ENCODE measurements around the gene ZNF407.
A peak's percentile ranks its signal among the peaks of the same experiment; 100 is the strongest.

The ZNF407 gene

DNA sequence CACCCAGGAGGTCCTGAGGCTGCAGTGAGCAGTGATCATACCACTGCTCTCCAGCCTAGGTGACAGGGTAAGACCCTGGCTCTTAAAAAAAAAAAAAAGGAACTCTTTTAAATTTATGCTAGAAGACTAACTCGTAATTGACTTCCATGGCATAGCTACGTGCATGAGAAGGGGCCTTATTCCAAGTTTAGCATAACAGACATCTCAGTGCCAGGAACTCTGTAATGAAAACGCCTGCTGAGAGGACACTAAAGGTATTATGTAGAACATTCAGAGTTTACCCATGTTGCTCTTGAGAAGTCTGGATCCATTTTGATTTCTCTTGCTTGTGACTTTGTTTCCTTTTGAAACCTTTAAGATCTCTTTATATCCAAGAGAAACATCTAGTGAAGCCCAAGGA is 276.0 kb downstream of the ZNF407 start:
- no peak for DNase-seq

DNA sequence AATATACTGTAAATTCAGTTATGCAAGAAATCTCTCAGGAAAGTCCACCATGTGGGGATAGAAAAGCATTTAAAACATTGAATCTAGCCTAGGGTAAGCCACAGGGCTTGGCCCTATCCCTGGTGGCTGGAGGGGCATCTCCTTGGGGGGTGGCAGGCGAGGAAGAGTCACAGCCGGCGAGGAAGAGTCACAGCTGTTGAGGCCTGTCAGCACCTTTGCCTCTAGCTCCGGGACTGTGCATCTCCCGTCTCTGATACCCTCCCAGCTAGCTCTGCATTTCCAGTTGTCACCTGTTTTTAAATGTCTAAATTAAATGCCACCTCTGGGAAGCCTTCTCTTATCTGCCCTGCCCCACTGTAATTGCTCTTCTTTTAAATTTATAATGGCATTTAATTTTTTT is 276.7 kb downstream of the ZNF407 start:
- no peak for DNase-seq

GRCh38 chr18:74876630-74877243 is 279.1 kb downstream of the ZNF407 start:
- DNase-seq, result no peak

GRCh38 chr18:74878267-74878666 is 280.6 kb downstream of the ZNF407 start:
- DNase-seq, result no peak

DNA sequence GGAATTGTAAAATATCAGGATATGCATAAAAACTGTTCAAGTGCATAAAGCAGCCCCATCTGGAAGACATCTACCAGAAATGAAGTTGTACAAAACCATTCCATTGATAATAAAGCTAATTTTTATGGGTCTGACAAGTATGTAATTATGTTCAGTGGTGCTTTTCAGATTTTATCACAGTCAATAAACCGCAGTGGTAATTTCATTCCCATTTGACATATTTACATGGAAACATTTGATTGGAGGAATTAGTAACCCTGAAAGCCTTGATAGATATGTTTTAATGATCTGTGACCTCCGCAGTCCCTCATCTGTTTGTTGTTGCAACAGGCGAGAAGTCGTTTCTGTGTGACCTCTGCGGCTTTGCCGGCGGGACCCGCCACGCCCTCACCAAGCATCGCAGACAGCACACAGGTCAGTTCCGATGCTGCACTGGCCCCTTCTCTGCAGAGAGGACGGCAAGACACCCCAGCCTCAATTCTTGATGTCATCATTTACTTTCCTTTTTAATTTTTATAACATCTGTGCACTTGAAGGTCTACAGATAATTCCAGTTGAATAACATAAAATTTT is 283.1 kb downstream of the ZNF407 start:
- no peak for DNase-seq

- no peak for DNase-seq
Observed at GRCh38 chr18:74892066-74892627, 294.5 kb downstream of the ZNF407 start.

DNA sequence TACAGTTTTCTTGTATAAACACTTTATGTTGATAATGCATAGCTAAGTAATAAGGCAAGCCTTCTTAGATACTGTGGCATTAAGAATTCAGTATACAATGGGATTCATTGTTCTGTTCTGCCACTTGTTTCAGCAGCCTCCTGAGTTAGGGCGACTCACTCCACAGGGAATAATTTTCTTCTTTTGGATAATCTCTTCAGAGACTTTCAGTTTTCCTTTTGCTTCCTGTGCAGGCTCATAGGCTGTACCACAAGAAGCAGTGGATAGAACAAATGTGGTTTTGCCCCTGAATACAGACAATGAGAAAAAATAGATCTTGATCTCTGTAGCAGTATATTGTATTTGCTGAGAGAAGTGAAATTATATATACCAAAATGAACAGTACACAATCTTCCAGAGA is 298.0 kb downstream of the ZNF407 start:
- peak in 1 of 51 donors; percentile 10 for DNase-seq

DNA sequence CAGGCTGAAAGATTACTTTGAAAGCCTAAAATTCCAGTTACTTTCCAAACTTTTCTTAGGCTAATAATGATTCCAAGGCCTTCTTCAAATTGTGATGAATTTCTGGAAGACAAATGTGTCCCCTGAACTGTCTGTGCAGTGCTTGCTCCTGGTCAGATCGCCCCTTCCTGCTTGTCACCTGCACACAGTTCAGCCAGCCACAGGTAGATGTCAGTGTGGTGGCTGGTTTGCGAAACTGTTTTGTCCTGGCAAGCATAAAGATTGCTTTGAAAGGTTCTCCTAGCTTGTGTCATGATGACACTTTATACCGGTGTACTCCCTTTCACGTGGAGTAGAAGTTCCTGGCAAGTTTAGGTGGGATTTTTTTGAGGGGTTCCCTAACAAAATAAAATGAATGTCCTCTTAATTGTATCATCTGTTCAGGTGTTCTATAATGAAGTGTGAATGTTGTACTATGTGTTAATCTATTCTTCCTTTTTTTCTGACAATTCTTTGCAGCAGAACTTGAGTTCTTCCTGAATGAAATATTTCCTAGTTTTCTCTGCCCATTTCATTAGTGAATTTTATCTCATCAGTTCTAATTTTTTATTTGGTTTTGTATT is 298.8 kb downstream of the ZNF407 start:
- DNase-seq, result peak in 19 of 51 donors; percentile 2 to 46 (median 17)

GRCh38 chr18:74897971-74898657 is 300.4 kb downstream of the ZNF407 start:
- no peak for DNase-seq

DNA sequence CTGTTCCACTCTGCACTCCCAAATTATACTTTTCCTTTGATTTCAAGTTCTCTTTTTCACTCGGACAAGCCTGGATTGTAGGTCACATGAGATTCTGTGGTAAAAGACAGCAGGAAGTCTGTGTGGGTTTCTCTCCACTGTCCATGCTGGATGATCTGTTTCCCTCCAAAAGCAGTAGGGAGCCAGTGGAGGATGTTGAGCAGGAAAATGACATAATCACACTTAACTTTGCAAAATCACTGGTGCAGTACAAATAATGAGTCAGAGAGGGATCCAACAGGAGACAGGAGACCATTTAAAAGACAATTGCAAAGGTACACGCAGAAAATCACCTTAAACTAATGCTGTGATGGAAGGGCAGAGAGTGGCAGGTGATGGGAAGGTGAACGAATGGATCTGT is 301.3 kb downstream of the ZNF407 start:
- DNase-seq, result no peak

DNA sequence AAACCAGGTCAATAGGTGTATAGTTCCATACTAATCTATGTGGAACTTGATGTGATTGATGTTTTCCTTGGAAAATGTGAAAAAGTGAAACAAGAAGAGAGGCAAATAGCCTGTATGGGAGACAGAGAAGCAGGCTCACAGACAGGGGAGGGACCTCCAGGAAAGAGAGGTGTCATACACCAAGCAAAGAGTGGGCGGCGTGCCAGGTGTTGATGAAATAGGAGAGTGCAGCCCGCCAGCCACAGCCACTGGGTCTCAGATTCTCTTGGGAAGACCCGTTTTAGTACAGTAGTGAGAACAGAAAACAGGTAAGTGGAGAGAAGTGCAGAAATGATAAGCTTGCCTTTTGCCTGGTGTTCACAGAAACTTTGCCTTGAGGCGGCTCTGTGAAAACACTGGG is 301.9 kb downstream of the ZNF407 start:
- no peak for DNase-seq

GRCh38 chr18:74901362-74902146 is 303.9 kb downstream of the ZNF407 start:
- no peak for DNase-seq

DNA sequence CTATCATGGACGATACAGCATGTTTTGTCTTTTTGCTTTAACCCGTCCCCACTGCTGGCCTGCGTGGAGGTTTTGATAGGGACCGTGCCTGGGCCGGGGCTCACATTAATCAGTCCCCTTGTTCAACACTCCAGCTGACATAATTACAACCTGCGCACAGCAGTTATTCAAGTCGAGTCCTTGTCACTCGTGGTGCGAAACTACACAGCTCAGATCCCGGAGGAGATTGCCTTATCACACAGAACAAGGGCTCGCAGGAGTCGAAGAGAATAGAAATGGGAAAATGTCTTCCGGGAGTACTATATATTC is 304.4 kb downstream of the ZNF407 start:
- no peak for DNase-seq

DNA sequence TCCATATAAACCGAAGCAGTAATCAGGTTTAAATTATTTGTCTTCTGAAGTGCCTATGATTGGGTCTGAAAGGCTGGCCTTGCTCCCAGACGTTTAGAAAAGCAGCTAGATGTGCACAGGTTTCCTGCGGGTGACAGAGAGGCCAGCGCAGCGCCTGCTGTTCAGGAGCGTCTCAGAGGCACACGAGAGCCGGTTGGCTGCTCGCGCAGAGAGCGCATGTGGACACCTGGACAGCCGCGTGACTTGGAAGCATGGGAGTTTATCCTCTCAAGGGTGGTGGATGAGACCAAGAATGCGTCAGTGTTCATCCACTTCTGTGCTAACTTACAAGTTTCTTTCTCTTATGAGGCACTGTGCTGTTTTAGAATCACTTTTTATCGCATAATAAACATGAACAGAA is 307.6 kb downstream of the ZNF407 start:
- DNase-seq, result no peak

- no peak for DNase-seq
Observed at GRCh38 chr18:74906184-74906583, 308.5 kb downstream of the ZNF407 start.

DNA sequence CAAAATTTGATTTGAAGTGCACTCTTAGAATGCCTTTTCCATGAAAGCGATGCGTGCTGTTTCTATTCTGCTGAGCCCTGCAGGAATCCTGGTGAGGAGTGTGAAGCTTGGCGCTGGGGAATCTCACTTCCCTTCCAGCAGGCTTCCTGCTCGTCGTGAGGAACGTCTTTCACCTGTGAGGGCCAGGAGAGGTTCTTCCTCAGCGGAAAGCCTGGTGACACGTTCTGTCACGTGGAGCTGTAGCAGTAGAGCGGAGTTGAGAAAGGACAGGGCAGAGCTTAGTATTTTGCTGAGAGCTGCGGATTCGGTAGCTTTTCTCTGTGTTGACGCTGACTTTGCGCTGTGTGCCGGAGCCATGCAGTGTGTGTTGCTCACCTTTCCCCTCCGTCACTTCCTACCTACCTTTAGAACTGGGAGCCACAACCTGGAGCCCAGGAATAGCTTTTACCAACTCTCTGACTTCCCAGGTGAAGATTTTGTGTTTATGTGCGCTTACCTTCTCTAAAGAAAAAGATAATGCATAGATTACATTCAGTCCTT is 316.5 kb downstream of the ZNF407 start:
- no peak for DNase-seq

DNA sequence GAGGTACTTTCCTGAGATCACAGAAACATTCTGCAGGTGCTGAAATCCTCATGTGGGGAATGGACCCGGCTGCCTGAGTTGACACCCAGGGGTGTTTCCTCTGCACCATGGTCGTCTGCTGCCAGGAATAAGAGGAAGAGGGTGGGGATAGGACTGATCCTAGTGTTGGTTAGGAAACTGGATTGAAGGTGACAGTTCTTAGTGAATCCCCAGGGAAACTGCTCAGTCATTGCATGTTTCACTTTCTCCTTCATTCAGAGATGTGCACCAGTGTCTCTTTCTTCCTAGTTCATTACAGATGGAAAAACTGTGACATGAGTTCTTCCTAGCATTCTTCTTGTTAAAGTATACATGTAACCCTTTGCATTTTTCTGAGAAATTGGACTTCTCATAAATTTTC is 317.0 kb downstream of the ZNF407 start:
- DNase-seq, result no peak

GRCh38 chr18:74916773-74917393 is 319.2 kb downstream of the ZNF407 start:
- DNase-seq, result no peak

DNA sequence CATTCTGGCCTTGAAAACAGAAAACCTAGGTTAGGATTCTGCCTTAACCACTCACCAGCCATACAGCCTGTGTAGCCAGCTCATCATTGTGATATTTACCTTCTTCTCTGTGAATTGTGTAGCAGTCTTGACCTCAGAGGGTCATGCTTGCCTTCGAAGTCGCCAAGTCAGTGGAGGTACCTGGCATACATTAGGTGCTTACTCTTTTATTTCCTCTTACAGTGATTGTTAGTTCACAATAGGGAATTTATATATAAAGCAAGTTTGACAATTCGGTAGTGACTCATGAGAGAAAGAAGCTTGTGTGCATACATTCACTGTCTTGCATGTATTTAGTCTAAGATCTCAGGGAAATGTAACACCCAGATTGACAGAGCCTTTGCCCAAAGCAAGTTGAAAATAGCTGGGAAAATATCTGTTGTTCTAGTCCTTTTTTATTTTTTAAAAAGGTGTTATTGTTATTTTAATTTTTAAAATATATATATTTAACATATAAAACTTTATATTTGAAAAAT is 320.7 kb downstream of the ZNF407 start:
- no peak for DNase-seq

GRCh38 chr18:74921057-74921820 is 323.6 kb downstream of the ZNF407 start:
- DNase-seq, result no peak
